Measurements from ENCODE around the gene BARX1. TPM values are rescaled to one million over a fixed set of nuclear protein-coding genes. Genes with fewer than 3 reads are reported as not detected.

The BARX1 gene
- total and polyA plus RNA-seq, 10 of the 15 experiments (the other 5 are each of a cell fraction or from before 2014, with no cell fraction given) = not detected

- intact Hi-C loops (cut with micrococcal nuclease; ENCODE audit: unreplicated experiment) (no loop called here), in situ Hi-C loops (cut with MboI) (no loop called here)
- TF ChIP-seq, protein P1, sequence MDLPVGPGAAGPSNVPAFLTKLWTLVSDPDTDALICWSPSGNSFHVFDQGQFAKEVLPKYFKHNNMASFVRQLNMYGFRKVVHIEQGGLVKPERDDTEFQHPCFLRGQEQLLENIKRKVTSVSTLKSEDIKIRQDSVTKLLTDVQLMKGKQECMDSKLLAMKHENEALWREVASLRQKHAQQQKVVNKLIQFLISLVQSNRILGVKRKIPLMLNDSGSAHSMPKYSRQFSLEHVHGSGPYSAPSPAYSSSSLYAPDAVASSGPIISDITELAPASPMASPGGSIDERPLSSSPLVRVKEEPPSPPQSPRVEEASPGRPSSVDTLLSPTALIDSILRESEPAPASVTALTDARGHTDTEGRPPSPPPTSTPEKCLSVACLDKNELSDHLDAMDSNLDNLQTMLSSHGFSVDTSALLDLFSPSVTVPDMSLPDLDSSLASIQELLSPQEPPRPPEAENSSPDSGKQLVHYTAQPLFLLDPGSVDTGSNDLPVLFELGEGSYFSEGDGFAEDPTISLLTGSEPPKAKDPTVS (IDR thresholded peaks at IDR 0.05; ENCODE audit: low read depth, low read length) = no peak
- TF ChIP-seq FOS (IDR thresholded peaks at IDR 0.05; ENCODE audit: borderline replicate concordance, extremely low read depth, insufficient read length) (no peak), ETV6 (conservative IDR thresholded peaks at IDR 0.05 in 1 of 2, IDR thresholded peaks at IDR 0.05 in 1 of 2; ENCODE audit: borderline replicate concordance in 1 of 2, low read depth in 1 of 2) (no peak), MYB (IDR thresholded peaks at IDR 0.05; ENCODE audit: borderline replicate concordance, low read depth, low read length) (no peak), TBL1XR1 (IDR thresholded peaks at IDR 0.05; ENCODE audit: low read depth, low read length) (no peak), CBX5 (IDR thresholded peaks at IDR 0.05; ENCODE audit: low read depth) (no peak), HDAC6 (IDR thresholded peaks at IDR 0.05; ENCODE audit: unreplicated experiment) (no peak), ZNF207 (IDR thresholded peaks at IDR 0.05; ENCODE audit: borderline replicate concordance) (no peak), USF2 (IDR thresholded peaks at IDR 0.05; ENCODE audit: borderline replicate concordance, low read depth, low read length) (no peak), TCF3 (IDR thresholded peaks at IDR 0.05; ENCODE audit: borderline replicate concordance, insufficient read depth, low read depth, low read length) (no peak), NR2F1 (conservative IDR thresholded peaks at IDR 0.05) (no peak)
- TF ChIP-seq, protein P2, sequence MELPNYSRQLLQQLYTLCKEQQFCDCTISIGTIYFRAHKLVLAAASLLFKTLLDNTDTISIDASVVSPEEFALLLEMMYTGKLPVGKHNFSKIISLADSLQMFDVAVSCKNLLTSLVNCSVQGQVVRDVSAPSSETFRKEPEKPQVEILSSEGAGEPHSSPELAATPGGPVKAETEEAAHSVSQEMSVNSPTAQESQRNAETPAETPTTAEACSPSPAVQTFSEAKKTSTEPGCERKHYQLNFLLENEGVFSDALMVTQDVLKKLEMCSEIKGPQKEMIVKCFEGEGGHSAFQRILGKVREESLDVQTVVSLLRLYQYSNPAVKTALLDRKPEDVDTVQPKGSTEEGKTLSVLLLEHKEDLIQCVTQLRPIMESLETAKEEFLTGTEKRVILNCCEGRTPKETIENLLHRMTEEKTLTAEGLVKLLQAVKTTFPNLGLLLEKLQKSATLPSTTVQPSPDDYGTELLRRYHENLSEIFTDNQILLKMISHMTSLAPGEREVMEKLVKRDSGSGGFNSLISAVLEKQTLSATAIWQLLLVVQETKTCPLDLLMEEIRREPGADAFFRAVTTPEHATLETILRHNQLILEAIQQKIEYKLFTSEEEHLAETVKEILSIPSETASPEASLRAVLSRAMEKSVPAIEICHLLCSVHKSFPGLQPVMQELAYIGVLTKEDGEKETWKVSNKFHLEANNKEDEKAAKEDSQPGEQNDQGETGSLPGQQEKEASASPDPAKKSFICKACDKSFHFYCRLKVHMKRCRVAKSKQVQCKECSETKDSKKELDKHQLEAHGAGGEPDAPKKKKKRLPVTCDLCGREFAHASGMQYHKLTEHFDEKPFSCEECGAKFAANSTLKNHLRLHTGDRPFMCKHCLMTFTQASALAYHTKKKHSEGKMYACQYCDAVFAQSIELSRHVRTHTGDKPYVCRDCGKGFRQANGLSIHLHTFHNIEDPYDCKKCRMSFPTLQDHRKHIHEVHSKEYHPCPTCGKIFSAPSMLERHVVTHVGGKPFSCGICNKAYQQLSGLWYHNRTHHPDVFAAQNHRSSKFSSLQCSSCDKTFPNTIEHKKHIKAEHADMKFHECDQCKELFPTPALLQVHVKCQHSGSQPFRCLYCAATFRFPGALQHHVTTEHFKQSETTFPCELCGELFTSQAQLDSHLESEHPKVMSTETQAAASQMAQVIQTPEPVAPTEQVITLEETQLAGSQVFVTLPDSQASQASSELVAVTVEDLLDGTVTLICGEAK (IDR thresholded peaks at IDR 0.05; ENCODE audit: borderline replicate concordance) = no peak
- BruUV-seq (replicated peaks) = no TSS peak
- Histone ChIP-seq H2AFZ (ENCODE audit: control insufficient read depth, low read depth, low read length) (no peak overlapping the region), H3K79me2 (ENCODE audit: control insufficient read depth, insufficient read depth, low read length) (no peaks in the 10 kb centered on the region), H3K27me3 (replicated peaks in 1 of 2; ENCODE audit: control insufficient read depth in 2 of 2, insufficient read depth in 2 of 2, low read length in 1 of 2) (no peaks in the 10 kb centered on the region; a peak in 2 of 4 replicates), H3K9ac (ENCODE audit: control insufficient read depth, insufficient read depth, low read length) (no peak overlapping the region), H3K27ac (ENCODE audit: control insufficient read depth, insufficient read depth) (no peak overlapping the region), H3K36me3 (ENCODE audit: control insufficient read depth in 2 of 2, insufficient read depth in 2 of 2, low read length in 1 of 2) (no peaks in the 10 kb centered on the region), H4K20me1 (ENCODE audit: control insufficient read depth, insufficient read depth) (no peaks in the 10 kb centered on the region), H3K4me3 (no peak overlapping the region), H3K9me3 (replicated peaks; ENCODE audit: control insufficient read depth, insufficient read depth, low read length) (no peaks in the 10 kb centered on the region), H3K4me2 (ENCODE audit: control insufficient read depth, insufficient read depth) (no peak overlapping the region), H3K4me1 (ENCODE audit: control insufficient read depth, insufficient read depth, low read length) (no peaks in the 10 kb centered on the region)
- FAIRE-seq (no peak), ATAC-seq (no peak), DNase-seq (ENCODE audit: low read depth, low spot score) (no peak)
- 51% methylated on average over 21 of the region's 21 CpGs for WGBS (ENCODE audit: insufficient coverage, insufficient replicate concordance, low lambda C conversion rate, missing lambda C conversion rate)
- ChIA-PET RAD21 (ENCODE audit: unreplicated experiment) (no interaction called here), CTCF (no interaction called here), POLR2A (no interaction called here), SMC1A (ENCODE audit: uncharacterized antibody, unreplicated experiment) (no interaction called here)
Observed at GRCh38 chr9:93920131-93920800, 34.9 kb downstream of the BARX1 start.
